Stimulated activated naive B cell treated with anti-CD40 and anti-IgM and Interleukin-4, amounts not matched to agents 10 μg/mL and 1 μg/mL and 100 μg/mL, for 72 hours (primary cell): ENCODE results near the gene AOPEP.

Experiments used
- ATAC-seq, 2 donors: fragments of 150-1000 bp; cut with Tn5 transposase; replicated peaks; 2 replicates each; pipeline ENCODE4 v1.10.0; 2021; ENCODE audit warnings: moderate library complexity in 1 of 2
- DNase-seq: peaks from one replicate; pipeline ENCODE4 v3.0.0; 2021
- H3K27ac Mint-ChIP-seq: one replicate; pipeline ENCODE4 v1.8.0; 2022; ENCODE audit warnings: mild to moderate bottlenecking, mixed read lengths
- H3K27me3 Mint-ChIP-seq, 2 donors: one replicate each; pipeline ENCODE4 v1.8.0; 2022; ENCODE audit warnings: mixed read lengths in 2 of 2
- H3K36me3 Mint-ChIP-seq, 2 donors: one replicate each; pipeline ENCODE4 v1.8.0; 2022; ENCODE audit warnings: mixed read lengths in 2 of 2, mild to moderate bottlenecking in 1 of 2
- H3K4me1 Mint-ChIP-seq, 2 donors: one replicate each; pipeline ENCODE4 v1.8.0; 2022; ENCODE audit warnings: mixed read lengths in 2 of 2, mild to moderate bottlenecking in 1 of 2
- H3K4me3 Mint-ChIP-seq, 2 donors: one replicate each; pipeline ENCODE4 v1.8.0; 2022; ENCODE audit warnings: mild to moderate bottlenecking in 2 of 2, mixed read lengths in 2 of 2, moderate library complexity in 1 of 2
- H3K9me3 Mint-ChIP-seq, 2 donors: one replicate each; pipeline ENCODE4 v1.8.0; 2022; ENCODE audit warnings: mixed read lengths in 2 of 2, mild to moderate bottlenecking in 1 of 2

The AOPEP gene

GRCh38 chr9:94813379-94813778, 86.9 kb downstream of the AOPEP start:
- no peak overlapping the region for H3K4me3 Mint-ChIP-seq
- DNase-seq (no peak), ATAC-seq (no peak)
- no peak overlapping the region for H3K27ac Mint-ChIP-seq
- H3K4me1 Mint-ChIP-seq = peaks cover 11 to 16% of the 10 kb centered on the region in 2 donors
- H3K27me3 Mint-ChIP-seq = no peaks in the 10 kb centered on the region
- peaks cover 20 to 51% of the 10 kb centered on the region in 2 donors for H3K36me3 Mint-ChIP-seq
- H3K9me3 Mint-ChIP-seq = no peaks in the 10 kb centered on the region

- H3K4me1 Mint-ChIP-seq = peaks cover 13 to 23% of the 10 kb centered on the region in 2 donors
- ATAC-seq = no peak
- no peaks in the 10 kb centered on the region for H3K9me3 Mint-ChIP-seq
- H3K4me3 Mint-ChIP-seq = no peak overlapping the region
- peaks cover 16 to 44% of the 10 kb centered on the region in 2 donors for H3K36me3 Mint-ChIP-seq
- no peaks in the 10 kb centered on the region for H3K27me3 Mint-ChIP-seq
- DNase-seq = no peak
- no peak overlapping the region for H3K27ac Mint-ChIP-seq
Measured at GRCh38 chr9:94817291-94818177, 91.0 kb downstream of the AOPEP start.

- Mint-ChIP-seq H3K4me3 (no peak overlapping the region), H3K9me3 (no peaks in the 10 kb centered on the region), H3K27me3 (no peaks in the 10 kb centered on the region), H3K4me1 (peaks cover 9 to 17% of the 10 kb centered on the region in 2 donors), H3K36me3 (peaks cover 19 to 45% of the 10 kb centered on the region in 2 donors), H3K27ac (no peak overlapping the region)
- no peak for DNase-seq
- no peak for ATAC-seq
Measured at GRCh38 chr9:94818178-94818541, 91.7 kb downstream of the AOPEP start.

GRCh38 chr9:94819161-94819687, 92.7 kb downstream of the AOPEP start:
- Mint-ChIP-seq H3K4me1 (peaks cover 9 to 11% of the 10 kb centered on the region in 2 donors), H3K9me3 (no peaks in the 10 kb centered on the region), H3K36me3 (peaks cover 16 to 47% of the 10 kb centered on the region in 2 donors), H3K27me3 (no peaks in the 10 kb centered on the region), H3K4me3 (no peak overlapping the region), H3K27ac (no peak overlapping the region)
- DNase-seq = no peak
- ATAC-seq = no peak

GRCh38 chr9:94821098-94821887, 94.8 kb downstream of the AOPEP start:
- DNase-seq (no peak), ATAC-seq (peak; percentile 71 to 77)
- peak overlapping the region; percentile 76 for H3K27ac Mint-ChIP-seq
- H3K36me3 Mint-ChIP-seq = peaks cover 24 to 51% of the 10 kb centered on the region in 2 donors
- no peaks in the 10 kb centered on the region for H3K27me3 Mint-ChIP-seq
- no peak overlapping the region for H3K4me3 Mint-ChIP-seq
- peaks cover 9 to 12% of the 10 kb centered on the region in 2 donors for H3K4me1 Mint-ChIP-seq
- H3K9me3 Mint-ChIP-seq = no peaks in the 10 kb centered on the region

- peaks cover 29 to 52% of the 10 kb centered on the region in 2 donors for H3K36me3 Mint-ChIP-seq
- H3K27me3 Mint-ChIP-seq = no peaks in the 10 kb centered on the region
- H3K4me3 Mint-ChIP-seq = no peak overlapping the region
- H3K4me1 Mint-ChIP-seq = peaks cover 11 to 18% of the 10 kb centered on the region in 2 donors
- no peaks in the 10 kb centered on the region for H3K9me3 Mint-ChIP-seq
- no peak overlapping the region for H3K27ac Mint-ChIP-seq
- ATAC-seq (no peak), DNase-seq (no peak)
Measured at GRCh38 chr9:94822273-94822672, 95.8 kb downstream of the AOPEP start.

GRCh38 chr9:94823710-94824109, 97.2 kb downstream of the AOPEP start:
- Mint-ChIP-seq H3K27ac (no peak overlapping the region), H3K4me1 (peaks cover 9 to 18% of the 10 kb centered on the region in 2 donors), H3K36me3 (peaks cover 29 to 58% of the 10 kb centered on the region in 2 donors), H3K27me3 (no peaks in the 10 kb centered on the region), H3K4me3 (no peak overlapping the region), H3K9me3 (no peaks in the 10 kb centered on the region)
- ATAC-seq (no peak), DNase-seq (no peak)

GRCh38 chr9:94824411-94824810, 97.9 kb downstream of the AOPEP start:
- no peaks in the 10 kb centered on the region for H3K27me3 Mint-ChIP-seq
- H3K27ac Mint-ChIP-seq = no peak overlapping the region
- H3K4me3 Mint-ChIP-seq = no peak overlapping the region
- H3K9me3 Mint-ChIP-seq = no peaks in the 10 kb centered on the region
- no peak for ATAC-seq
- H3K36me3 Mint-ChIP-seq = peaks cover 24 to 53% of the 10 kb centered on the region in 2 donors
- DNase-seq = no peak
- H3K4me1 Mint-ChIP-seq = peaks cover 9 to 18% of the 10 kb centered on the region in 2 donors

GRCh38 chr9:94824913-94825610, 98.6 kb downstream of the AOPEP start:
- no peak for ATAC-seq
- no peaks in the 10 kb centered on the region for H3K27me3 Mint-ChIP-seq
- peaks cover 27 to 58% of the 10 kb centered on the region in 2 donors for H3K36me3 Mint-ChIP-seq
- H3K4me1 Mint-ChIP-seq = peaks cover 10 to 18% of the 10 kb centered on the region in 2 donors
- no peak for DNase-seq
- H3K27ac Mint-ChIP-seq = no peak overlapping the region
- H3K4me3 Mint-ChIP-seq = no peak overlapping the region
- H3K9me3 Mint-ChIP-seq = no peaks in the 10 kb centered on the region

- peaks cover 10 to 18% of the 10 kb centered on the region in 2 donors for H3K4me1 Mint-ChIP-seq
- H3K4me3 Mint-ChIP-seq = no peak overlapping the region
Measured at GRCh38 chr9:94825611-94825958, 99.1 kb downstream of the AOPEP start.

GRCh38 chr9:94826044-94826443, 99.5 kb downstream of the AOPEP start:
- peaks cover 30 to 63% of the 10 kb centered on the region in 2 donors for H3K36me3 Mint-ChIP-seq
- no peaks in the 10 kb centered on the region for H3K27me3 Mint-ChIP-seq
- DNase-seq (no peak), ATAC-seq (no peak)
- H3K4me3 Mint-ChIP-seq = no peak overlapping the region
- H3K9me3 Mint-ChIP-seq = peaks cover 0 to 1% of the 10 kb centered on the region in 2 donors
- no peak overlapping the region for H3K27ac Mint-ChIP-seq
- H3K4me1 Mint-ChIP-seq = peaks cover 9 to 15% of the 10 kb centered on the region in 2 donors

More at GRCh38 chr9:94825611-94825958, 99.1 kb downstream of the AOPEP start:
- H3K27me3 Mint-ChIP-seq = no peaks in the 10 kb centered on the region
- ATAC-seq = no peak
- peaks cover 26 to 59% of the 10 kb centered on the region in 2 donors for H3K36me3 Mint-ChIP-seq
- no peaks in the 10 kb centered on the region for H3K9me3 Mint-ChIP-seq
- H3K27ac Mint-ChIP-seq = no peak overlapping the region
- DNase-seq = no peak

- Mint-ChIP-seq H3K9me3 (peaks cover 2 to 8% of the 10 kb centered on the region in 2 donors), H3K4me1 (peaks cover 5 to 7% of the 10 kb centered on the region in 2 donors), H3K27ac (no peak overlapping the region), H3K4me3 (no peak overlapping the region), H3K36me3 (peaks cover 33 to 64% of the 10 kb centered on the region in 2 donors), H3K27me3 (no peaks in the 10 kb centered on the region)
- DNase-seq = no peak
- ATAC-seq = no peak
Measured at GRCh38 chr9:94826644-94827410, 100.3 kb downstream of the AOPEP start.

GRCh38 chr9:94827584-94828304, 101.2 kb downstream of the AOPEP start:
- H3K4me3 Mint-ChIP-seq = no peak overlapping the region
- no peak for DNase-seq
- no peak for ATAC-seq
- H3K27me3 Mint-ChIP-seq = no peaks in the 10 kb centered on the region
- H3K36me3 Mint-ChIP-seq = peaks cover 29 to 62% of the 10 kb centered on the region in 2 donors
- peaks cover 2 to 8% of the 10 kb centered on the region in 2 donors for H3K9me3 Mint-ChIP-seq
- peaks cover 4 to 6% of the 10 kb centered on the region in 2 donors for H3K4me1 Mint-ChIP-seq
- H3K27ac Mint-ChIP-seq = peak overlapping the region; percentile 44
